22Rv1 (cell line): ENCODE results near the gene TSPAN18.

Source experiments
- ZFX ChIP-seq: fragments of 450-650 bp; IDR thresholded peaks from 2 replicates; pipeline ENCODE4 v1.6.1; 2017; ENCODE audit warnings: antibody characterized with exemption, borderline replicate concordance
- TF ChIP-seq, protein P1 (sequence below): fragments of 450-650 bp; IDR thresholded peaks from 2 replicates; pipeline ENCODE4 v1.5.1; 2017; ENCODE audit warnings: mild to moderate bottlenecking

DNA sequence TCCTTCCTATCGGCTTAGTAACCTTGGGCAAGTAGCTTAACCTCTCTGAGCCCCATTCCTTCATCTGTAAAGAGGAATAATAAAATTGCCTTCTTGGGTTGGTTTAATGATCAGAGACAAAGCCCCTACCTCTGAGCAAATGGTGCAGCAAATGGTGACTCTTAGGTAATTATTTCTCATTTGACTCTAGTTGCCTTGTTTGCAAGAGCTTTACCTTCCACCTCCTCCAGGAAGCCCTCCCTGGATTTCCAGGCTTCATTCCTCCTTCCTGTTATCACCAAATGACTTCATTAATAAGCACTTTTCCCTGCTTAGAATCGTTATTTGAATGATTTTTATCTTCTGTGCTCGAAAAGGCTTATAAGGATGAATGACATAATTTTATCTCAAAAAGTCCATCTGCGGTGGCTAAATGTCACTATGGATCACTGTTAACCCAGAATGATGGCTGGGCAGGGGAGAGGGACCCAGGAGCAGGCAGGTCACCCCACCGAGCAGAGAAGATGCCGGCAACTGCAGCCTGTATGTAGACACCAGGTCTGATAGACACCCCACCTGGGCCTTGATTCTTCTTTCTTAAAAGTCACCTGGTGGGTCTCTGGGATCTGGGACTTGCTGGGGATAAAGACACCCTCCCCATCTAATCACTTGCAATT lies 106.6 kb downstream of the TSPAN18 start:
- TF ChIP-seq, protein P1, sequence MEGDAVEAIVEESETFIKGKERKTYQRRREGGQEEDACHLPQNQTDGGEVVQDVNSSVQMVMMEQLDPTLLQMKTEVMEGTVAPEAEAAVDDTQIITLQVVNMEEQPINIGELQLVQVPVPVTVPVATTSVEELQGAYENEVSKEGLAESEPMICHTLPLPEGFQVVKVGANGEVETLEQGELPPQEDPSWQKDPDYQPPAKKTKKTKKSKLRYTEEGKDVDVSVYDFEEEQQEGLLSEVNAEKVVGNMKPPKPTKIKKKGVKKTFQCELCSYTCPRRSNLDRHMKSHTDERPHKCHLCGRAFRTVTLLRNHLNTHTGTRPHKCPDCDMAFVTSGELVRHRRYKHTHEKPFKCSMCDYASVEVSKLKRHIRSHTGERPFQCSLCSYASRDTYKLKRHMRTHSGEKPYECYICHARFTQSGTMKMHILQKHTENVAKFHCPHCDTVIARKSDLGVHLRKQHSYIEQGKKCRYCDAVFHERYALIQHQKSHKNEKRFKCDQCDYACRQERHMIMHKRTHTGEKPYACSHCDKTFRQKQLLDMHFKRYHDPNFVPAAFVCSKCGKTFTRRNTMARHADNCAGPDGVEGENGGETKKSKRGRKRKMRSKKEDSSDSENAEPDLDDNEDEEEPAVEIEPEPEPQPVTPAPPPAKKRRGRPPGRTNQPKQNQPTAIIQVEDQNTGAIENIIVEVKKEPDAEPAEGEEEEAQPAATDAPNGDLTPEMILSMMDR: no peak
- TF ChIP-seq ZFX: no peak
